GM04504 (cell line): ENCODE results near the gene XCL2.
"Not testable (repeated sequence)": the region's sequence is repeated elsewhere in the genome, so short reads cannot be mapped to it uniquely, and the experiment has no call there.

Source experiments
- DNase-seq: peaks from one replicate; pipeline ENCODE4 v3.0.0-alpha.2; 2012; ENCODE audit warnings: low read depth

Gene XCL2

DNA sequence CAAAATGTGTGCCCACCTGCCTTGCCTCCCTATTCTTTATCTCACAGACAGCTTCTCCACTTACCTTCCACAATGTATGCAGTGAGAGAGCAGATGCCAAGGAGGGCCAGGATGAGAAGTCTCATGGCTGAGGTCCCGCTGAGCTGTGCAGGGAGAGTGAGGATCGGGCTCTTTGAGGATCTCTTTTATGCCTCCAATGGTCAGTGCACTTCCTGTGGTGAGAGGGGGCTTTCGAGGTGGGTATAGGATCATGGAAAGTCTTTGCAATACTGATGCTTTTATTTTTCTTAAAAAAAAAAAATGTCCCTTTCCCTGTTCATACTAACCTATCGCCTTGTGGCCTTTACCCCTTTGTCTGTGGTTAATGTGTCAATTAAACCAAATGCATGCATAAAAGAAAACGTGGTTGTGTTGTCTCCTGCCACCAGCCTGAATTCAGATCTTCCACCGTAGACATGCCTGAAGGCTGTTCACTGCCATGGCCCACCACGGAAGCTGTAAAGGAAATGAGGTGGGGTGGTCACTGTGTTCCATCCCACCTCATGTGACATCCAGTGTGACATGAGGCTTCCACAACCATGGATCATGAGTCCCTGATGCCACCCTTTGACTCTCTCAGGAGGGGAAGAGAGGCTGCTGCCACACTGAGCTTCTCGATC is at the start of gene XCL2:
TSS of gene XCL2 (minus strand) at position 158 of the 659 bp plus-strand sequence. CDS start at position 125, 33 bp downstream.
- DNase-seq: not testable (repeated sequence)

DNA sequence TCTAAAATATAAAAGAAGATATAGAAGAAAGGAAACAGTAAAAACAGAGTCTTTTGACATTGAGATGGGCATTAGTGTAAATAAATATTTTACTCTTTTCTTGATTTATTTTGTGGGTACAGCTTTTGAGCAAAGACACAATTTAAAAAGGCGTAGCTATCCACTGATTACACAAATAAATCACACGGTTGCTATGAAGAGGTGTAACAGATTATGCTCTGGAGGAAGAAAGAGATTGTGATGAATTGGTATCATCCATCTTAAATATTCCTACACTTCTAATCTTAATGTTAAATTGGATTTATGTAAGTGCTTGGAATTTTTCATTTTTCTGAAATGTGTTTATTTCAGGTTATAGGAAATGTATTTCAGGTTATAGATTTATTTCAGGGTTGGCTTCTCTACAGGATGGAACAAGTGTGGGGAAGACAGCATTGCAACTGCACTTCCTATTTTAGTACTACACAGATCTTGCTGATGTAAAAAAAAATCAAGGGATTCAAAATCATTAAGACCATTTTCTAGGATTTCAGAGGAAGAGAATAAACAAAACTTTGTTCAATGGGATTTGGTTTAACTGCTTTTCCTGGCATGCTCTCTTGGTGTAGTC is 47.9 kb upstream of the XCL2 start:
- DNase-seq: no peak

GRCh38 chr1:168591066-168591465 is 47.3 kb upstream of the XCL2 start:
- DNase-seq: no peak

DNA sequence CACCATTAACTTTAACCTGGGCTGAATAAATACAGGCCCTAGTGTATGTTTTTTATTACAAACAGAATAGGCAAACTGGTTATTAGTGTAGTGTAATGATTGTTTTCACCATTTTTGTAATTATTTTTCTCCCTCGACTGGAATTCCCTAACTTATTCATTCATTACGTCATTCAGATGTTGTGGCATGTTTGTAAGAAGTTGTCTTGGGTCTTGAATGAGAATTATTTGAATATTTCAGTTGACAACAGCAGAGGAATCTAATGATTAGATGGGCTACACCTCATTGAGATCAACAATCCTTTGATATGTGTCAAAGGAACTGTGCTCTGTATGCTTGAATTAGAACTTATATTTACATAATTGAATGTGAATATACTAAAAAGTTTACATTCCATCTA is 45.4 kb upstream of the XCL2 start:
- no peak for DNase-seq

- DNase-seq: no peak
These were observed 42.1 kb upstream of the XCL2 start for GRCh38 chr1:168585937-168586336.

DNA sequence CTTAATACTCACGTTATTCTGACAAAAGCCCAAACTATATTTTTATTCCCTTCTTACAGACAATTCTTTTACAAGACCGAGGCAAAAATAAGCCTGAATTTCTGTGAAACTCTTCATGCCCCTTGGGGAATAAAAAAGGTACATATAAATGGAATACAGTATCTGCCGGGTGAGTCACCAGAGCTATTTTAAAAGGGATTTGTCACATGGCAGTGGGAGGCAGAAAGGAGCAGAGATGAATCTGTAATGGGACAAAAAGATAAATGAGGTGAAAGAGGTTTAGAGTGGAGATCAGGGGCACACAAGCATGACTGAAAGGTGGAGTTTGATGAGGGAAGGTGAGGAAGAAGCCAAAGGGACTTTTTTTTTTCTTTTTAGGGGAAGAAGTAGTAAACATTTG is 41.4 kb upstream of the XCL2 start:
- no peak for DNase-seq

- DNase-seq: no peak
These were observed 39.8 kb upstream of the XCL2 start for GRCh38 chr1:168583571-168583970.

DNA sequence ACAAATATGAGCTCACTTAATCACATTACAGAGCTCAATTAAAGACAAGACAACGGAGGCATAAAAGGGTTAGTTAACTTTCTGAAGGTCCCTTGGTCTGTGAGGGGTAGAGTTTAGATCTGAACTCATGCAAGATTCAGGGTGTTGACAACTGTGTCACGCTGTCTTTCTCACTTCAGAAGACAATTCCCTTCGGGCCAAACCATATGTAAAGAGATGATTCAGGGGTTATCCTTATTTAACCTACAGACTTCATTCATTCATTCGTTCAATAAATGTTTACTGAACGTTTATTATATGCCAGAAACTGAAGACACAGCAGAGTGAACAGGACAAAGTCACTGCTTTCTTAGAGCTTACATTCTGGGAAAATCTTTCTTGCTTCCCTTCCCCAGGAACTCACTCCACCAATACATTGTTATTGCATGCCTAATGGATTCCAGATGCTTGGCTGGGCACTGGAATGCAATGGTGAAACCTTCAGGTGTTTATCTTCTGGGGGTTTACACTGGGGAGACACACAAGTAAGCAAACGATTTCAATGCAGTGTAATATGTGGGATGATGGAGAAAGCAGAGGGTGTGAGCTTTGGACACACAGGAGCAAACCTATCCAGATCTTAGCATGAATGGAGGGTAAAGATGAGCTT is 39.0 kb upstream of the XCL2 start:
- DNase-seq: peak; percentile 18

DNA sequence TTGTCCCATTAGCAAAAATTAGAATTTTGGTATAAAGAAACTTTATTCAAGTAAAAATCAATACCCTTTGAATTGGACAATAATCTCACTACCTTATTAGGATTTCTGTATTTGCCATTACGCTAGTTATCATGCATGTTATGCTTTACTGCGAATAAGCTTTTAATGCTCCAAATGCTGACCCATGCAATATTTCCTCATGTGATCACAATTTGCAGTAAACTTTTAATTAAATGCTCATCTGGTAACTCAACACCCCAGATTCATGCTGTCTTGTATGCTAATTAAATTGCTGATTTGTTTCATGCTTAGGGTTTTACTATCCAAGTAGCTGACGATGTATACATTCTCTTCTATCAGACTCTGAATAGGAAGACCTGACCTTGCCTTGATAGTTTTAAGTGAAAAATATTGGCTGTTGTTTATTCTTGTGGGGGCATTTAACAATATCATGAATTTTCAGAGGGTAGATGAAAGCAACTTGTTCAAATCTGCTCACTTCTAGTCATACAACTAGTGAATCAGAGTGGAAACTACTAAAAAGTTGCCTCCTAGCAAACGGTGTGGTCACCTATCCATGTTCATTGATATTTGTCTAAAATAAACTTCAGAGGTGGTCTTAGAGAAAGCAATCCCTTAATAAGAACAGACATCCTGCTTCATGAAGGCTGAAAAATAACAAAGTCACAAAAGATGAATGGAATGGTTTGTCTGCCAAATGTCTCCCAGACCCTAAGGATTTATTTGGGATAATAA is 38.2 kb upstream of the XCL2 start:
- DNase-seq: no peak

- DNase-seq: not testable (repeated sequence)
These were observed 37.2 kb upstream of the XCL2 start for GRCh38 chr1:168580991-168581390.

GRCh38 chr1:168580290-168580689 is 36.5 kb upstream of the XCL2 start:
- DNase-seq: not testable (repeated sequence)

GRCh38 chr1:168578531-168579185 is 34.9 kb upstream of the XCL2 start:
- DNase-seq: not testable (repeated sequence)

- DNase-seq: not testable (repeated sequence)
These were observed 32.5 kb upstream of the XCL2 start, which contains the start of gene XCL1 for GRCh38 chr1:168576245-168576688. Gene XCL1 (plus strand): TSS chr1:168576605. CDS start chr1:168576638, 33 bp downstream.

DNA sequence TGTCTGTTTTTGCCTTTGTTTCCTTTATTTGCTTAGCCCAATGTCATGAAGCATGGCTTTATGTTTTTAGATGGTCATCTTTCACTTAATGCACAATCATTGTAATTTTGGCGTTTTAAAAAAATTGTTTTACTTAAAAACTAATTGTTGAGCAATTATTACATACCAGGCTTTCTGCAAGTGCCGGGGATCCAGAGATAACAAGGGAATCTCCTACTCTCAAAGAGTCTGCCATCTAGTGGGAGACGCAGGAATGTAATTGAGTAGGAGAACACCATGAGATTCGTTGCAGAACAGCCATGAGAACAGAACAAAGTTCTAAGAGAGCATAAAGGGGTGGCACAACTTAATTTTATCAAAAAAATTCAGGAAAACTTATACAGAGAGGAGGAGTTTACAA is 30.4 kb upstream of the XCL2 start:
- DNase-seq: peak; percentile 11

DNA sequence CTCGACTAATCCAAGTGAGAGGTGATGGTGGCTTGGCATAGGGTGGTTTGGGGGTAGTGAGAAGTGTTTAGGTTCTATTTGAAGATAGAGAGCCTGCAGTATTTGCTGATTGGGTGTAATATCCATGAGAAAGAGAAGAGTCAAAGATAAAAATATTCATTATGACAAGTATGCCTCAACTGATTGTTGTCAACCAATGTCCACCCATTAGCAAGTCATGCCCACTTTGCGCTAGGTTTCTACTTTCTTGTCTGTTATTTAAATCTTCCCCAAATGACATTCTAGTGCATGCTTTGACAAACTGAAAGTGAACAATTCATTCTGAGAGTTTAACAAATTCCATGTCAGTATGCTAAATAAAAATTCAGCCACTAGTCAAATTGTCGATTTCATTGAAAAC is 28.8 kb upstream of the XCL2 start:
- DNase-seq: no peak

DNA sequence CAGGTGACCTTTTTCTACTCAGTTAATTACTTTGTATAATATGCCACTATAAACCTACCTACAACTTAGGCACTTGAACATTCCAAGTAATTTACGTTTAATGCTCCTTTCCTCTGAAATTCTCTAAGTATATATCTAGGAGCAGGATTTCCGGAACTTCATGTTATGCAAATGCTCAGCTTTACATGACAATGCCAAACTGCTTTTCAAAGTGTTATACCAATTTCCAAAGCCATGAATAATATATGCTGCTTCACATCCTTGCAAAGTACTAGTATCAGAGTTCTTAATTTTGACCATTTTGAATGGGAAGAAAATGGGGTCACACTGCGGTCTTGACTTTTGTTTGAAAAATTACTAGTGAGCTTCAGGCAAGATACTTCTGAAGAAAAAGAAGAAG is 26.9 kb upstream of the XCL2 start:
- DNase-seq: no peak

- DNase-seq: no peak
These were observed 24.5 kb upstream of the XCL2 start for GRCh38 chr1:168568346-168568745.

GRCh38 chr1:168567568-168567967 is 23.8 kb upstream of the XCL2 start:
- DNase-seq: no peak

- no peak for DNase-seq
These were observed 23.2 kb upstream of the XCL2 start for GRCh38 chr1:168567007-168567406.

GRCh38 chr1:168565825-168566224 is 22.0 kb upstream of the XCL2 start:
- no peak for DNase-seq

DNA sequence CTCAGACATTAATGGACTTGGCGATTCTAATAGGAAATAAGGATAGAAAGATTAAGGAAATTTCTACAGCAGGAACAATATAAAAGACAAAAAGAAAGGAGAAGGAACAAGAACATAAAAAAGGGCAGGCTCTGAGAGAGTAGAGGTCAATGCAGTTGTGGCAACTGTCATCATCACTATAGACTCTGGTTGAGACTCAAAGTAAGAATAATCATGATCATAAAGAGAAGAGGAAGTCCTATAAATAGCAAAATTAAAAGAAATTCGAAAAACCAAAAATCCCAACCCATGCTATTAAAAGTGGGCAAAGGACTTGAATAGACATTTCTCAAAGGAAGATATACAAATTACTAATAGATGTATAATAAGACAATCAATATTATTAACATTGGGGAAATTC is 18.2 kb upstream of the XCL2 start:
- no peak for DNase-seq

DNA sequence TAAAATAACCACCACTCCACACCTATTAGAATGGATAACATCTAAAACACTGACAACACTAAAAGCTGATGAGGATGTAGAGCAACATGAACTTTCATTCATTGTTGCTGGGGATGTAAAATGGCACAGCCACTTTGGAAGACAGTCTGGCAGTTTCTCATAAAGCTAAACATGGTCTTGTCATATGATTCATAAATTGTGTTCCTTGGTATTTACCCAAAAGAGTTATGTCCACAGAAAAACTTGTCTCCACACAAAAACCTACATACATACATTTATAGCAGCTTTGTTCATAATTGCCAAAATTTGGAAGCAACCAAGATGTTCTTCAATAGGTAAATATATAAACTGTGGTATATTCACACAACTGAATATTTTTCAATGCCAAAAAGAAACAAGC is 16.6 kb upstream of the XCL2 start:
- DNase-seq: no peak
